Stomach (tissue), 4 donors: ENCODE measurements around the gene CARD10.

Experiments
- CTCF ChIP-seq, 7 experiments: fragments of 450-650 bp in 4 of 7; fragments of 200-600 bp in 3 of 7; sonication (generic) in 3 of 7; IDR thresholded peaks; one replicate each; pipeline ENCODE4 v1.5.1; 2016 to 2019; ENCODE audit warnings: antibody characterized with exemption in 7 of 7, control low read depth in 2 of 7, mild to moderate bottlenecking in 1 of 7
- POLR2A ChIP-seq, 4 donors: fragments of 450-650 bp; IDR thresholded peaks; one replicate each; pipeline ENCODE4 v1.6.1; 2016; ENCODE audit warnings: antibody characterized with exemption in 4 of 4, control low read depth in 2 of 4, mild to moderate bottlenecking in 1 of 4, moderate library complexity in 1 of 4
- POLR2AphosphoS5 ChIP-seq, 3 donors: sonication (generic); formaldehyde crosslinking; IDR thresholded peaks; one replicate each; pipeline ENCODE4 v1.6.1; 2016; ENCODE audit warnings: antibody characterized with exemption in 3 of 3

- TF ChIP-seq CTCF (IDR thresholded peaks at IDR 0.05) (no peak), POLR2AphosphoS5 (IDR thresholded peaks at IDR 0.05) (no peak), POLR2A (IDR thresholded peaks at IDR 0.05) (no peak)
Observed at GRCh38 chr22:37485395-37486223, 33.6 kb downstream of the CARD10 start.
